LNCAP (cell line): Measurements from ENCODE around the gene MADD.

Experiments used
- TF ChIP-seq, protein P1 (sequence below): fragments of 450-650 bp; IDR thresholded peaks from 2 replicates; pipeline ENCODE4 v1.5.1; 2017; ENCODE audit warnings: mild to moderate bottlenecking

The MADD gene

GRCh38 chr11:47375020-47375419 is 105.1 kb downstream of the MADD start:
- TF ChIP-seq, protein P1, sequence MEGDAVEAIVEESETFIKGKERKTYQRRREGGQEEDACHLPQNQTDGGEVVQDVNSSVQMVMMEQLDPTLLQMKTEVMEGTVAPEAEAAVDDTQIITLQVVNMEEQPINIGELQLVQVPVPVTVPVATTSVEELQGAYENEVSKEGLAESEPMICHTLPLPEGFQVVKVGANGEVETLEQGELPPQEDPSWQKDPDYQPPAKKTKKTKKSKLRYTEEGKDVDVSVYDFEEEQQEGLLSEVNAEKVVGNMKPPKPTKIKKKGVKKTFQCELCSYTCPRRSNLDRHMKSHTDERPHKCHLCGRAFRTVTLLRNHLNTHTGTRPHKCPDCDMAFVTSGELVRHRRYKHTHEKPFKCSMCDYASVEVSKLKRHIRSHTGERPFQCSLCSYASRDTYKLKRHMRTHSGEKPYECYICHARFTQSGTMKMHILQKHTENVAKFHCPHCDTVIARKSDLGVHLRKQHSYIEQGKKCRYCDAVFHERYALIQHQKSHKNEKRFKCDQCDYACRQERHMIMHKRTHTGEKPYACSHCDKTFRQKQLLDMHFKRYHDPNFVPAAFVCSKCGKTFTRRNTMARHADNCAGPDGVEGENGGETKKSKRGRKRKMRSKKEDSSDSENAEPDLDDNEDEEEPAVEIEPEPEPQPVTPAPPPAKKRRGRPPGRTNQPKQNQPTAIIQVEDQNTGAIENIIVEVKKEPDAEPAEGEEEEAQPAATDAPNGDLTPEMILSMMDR: no peak

DNA sequence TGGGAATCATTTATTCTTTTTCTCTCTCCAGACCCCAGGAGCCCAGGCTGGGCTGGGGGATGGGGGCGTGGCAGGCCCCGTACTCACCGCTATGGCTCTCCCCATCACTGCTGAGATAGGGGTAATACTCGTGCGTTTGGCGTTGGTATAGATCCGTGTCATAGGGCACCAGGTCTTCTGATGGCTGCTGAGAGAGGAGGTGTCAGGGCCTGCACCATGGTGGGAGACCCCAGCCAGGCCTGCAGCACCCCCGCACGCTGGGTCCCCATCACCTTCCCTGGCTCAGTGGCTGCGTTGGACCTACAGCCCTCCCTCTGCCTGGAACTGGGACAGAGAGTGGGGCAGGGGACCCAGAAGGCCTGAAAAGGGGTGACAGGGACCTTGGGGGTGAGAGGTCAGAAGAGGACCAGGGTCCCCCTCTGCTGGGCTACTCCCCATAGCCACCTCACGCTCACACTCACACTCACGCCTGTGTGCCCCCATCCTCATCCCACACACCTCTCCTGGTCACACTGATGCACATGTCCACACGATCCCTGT is 105.7 kb downstream of the MADD start:
- TF ChIP-seq, protein P1: no peak

DNA sequence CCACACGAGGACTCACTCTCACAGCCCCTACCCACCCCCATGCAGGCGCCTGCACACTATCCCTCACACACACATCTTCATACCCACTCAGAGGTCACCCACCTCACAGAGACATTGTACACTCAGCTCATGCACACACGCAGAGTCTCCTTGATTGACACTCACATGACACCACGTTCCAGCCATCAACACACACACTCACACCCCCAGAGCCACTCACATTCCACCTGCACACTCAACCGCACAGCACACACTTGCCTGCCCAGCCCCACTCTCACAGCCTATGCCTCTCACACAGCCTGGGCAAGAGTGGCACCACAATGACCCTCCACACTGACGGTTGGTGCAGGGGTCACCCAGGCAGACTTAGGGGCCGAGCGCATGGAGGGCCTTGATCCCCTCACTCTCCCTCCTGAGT is 106.2 kb downstream of the MADD start:
- TF ChIP-seq, protein P1: no peak

GRCh38 chr11:47376525-47377371 is 106.8 kb downstream of the MADD start:
- TF ChIP-seq, protein P1: no peak

DNA sequence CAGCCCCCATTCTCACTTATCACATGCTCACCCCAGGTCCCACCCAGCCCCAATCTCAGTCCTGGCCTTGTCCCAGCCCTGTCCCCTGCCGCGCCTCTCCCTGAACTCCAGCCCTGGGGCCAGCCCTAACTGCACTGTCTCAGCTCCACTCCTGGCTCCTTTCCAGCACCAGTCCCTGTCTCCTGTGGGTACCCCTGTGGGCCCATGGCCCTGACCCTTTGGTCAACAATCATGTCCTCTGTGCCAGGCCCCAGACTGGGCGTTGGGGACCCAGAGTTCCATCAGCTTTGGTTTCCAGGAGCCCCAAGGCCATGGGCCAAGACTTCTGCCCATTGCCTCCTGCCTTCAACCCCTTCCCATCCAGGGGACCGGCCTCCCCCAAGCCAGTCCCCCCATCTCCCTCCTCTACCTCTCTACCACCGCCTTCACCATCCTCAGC is 107.7 kb downstream of the MADD start:
- TF ChIP-seq, protein P1: no peak

DNA sequence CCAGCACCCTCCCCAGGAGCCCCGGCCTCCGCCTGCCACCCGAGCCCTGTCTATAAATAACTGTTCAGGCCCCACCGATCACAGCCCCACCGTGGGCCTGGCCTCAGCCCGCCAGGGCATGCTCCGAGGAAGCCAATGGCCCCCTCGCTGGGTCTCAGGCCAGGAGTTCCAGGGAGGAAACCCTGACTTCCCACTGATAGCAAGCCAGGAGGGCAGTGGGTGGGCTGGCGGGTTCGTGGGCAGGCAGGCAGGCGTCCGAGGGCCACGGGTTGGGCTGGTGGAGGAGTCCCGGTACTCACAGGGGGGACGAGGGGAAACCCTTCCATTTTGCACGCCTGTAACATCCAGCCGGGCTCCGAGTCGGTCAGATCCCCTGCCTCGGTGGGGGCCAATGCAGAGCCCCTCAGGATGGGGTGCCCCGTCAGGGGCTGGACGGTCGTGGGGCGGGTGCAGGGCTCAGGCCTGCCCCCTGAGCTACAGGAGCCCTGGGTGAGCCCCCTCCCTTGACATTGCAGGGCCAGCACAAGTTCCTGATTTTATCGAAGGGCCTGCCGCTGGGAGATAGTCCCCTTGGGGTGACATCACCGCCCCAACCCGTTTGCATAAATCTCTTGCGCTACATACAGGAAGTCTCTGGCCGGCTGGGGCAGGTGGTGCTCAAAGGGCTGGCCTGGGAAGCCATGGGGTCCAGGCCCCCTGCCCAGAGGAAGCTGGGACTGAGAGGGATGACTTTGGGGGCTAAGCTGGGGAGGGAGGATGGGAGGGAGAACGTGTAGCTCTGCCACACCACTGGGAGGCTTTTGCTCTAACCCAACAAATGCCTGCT is 108.3 kb downstream of the MADD start, which contains the start of gene SPI1:
Gene SPI1 (minus strand): TSS at position 538 of the 826 bp plus-strand sequence. CDS start 194 bp downstream, at position 344.
- TF ChIP-seq, protein P1: no peak

DNA sequence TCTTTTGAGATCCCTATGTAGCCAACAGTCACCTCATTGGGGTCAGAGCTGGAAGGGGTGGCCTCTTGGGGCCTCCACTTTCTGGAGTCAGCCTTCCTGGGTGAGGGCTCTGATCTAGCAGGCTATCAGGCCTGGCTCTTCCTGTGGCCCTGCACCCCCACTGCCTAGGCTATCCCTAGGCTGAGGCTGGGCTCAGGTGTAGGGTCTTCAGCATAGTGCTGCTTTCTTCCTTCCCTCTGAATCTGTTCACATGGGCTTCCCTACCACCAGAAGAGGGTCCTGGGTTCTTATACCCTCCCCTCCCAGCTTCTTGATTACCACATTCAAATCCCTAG is 108.9 kb downstream of the MADD start:
- TF ChIP-seq, protein P1: no peak
